IPS-18c (cell line): ENCODE results near the gene CHEK1.
"Not testable (repeated sequence)": the region's sequence is repeated elsewhere in the genome, so short reads cannot be mapped to it uniquely, and the experiment has no call there.

Experiments
- H3K4me3 ChIP-seq: 2 replicates; pipeline ENCODE4 v1.7.0; 2013; ENCODE audit warnings: low read depth, mild to moderate bottlenecking, low read length, moderate library complexity; ENCODE audit not compliant: insufficient read depth
- H3K9me3 ChIP-seq: one replicate; pipeline ENCODE4 v1.6.1; 2013; ENCODE audit warnings: mild to moderate bottlenecking, low read length, moderate library complexity; ENCODE audit not compliant: control insufficient read depth, insufficient read depth

CHEK1 gene

GRCh38 chr11:125679837-125680236, 54.9 kb downstream of the CHEK1 start:
- H3K4me3 ChIP-seq = no peak overlapping the region
- H3K9me3 ChIP-seq = no peaks in the 10 kb centered on the region

GRCh38 chr11:125680747-125681146, 55.8 kb downstream of the CHEK1 start, which contains the start of gene ACRV1:
TSS of gene ACRV1 (minus strand) at chr11:125680847. CDS start at chr11:125680780, 67 bp downstream.
- Histone ChIP-seq H3K4me3 (no peak within 1 kb of the TSS), H3K9me3 (no peaks in the 10 kb centered on the region)

GRCh38 chr11:125685228-125685627, 60.3 kb downstream of the CHEK1 start:
- no peak overlapping the region for H3K4me3 ChIP-seq
- H3K9me3 ChIP-seq = peaks cover 3% of the 10 kb centered on the region

GRCh38 chr11:125688066-125688465, 63.1 kb downstream of the CHEK1 start:
- peaks cover 3% of the 10 kb centered on the region for H3K9me3 ChIP-seq
- H3K4me3 ChIP-seq = no peak overlapping the region

GRCh38 chr11:125688632-125689031, 63.7 kb downstream of the CHEK1 start:
- Histone ChIP-seq H3K9me3 (peaks cover 3% of the 10 kb centered on the region), H3K4me3 (no peak overlapping the region)

GRCh38 chr11:125689274-125689859, 64.4 kb downstream of the CHEK1 start:
- Histone ChIP-seq H3K9me3 (peaks cover 3% of the 10 kb centered on the region), H3K4me3 (no peak overlapping the region)

GRCh38 chr11:125690006-125690405, 65.0 kb downstream of the CHEK1 start:
- Histone ChIP-seq H3K9me3 (peaks cover 3% of the 10 kb centered on the region), H3K4me3 (no peak overlapping the region)

GRCh38 chr11:125692887-125693286, 67.9 kb downstream of the CHEK1 start:
- peaks cover under 1% of the 10 kb centered on the region for H3K9me3 ChIP-seq
- H3K4me3 ChIP-seq = no peak overlapping the region

- Histone ChIP-seq H3K9me3 (no peaks in the 10 kb centered on the region), H3K4me3 (no peak overlapping the region)
Observed at GRCh38 chr11:125694951-125695350, 70.0 kb downstream of the CHEK1 start.

- no peak overlapping the region for H3K4me3 ChIP-seq
- no peaks in the 10 kb centered on the region for H3K9me3 ChIP-seq
Observed at GRCh38 chr11:125701018-125701610, 76.2 kb downstream of the CHEK1 start.

- Histone ChIP-seq H3K9me3 (no peaks in the 10 kb centered on the region), H3K4me3 (no peak overlapping the region)
Observed at GRCh38 chr11:125701858-125702621, 77.1 kb downstream of the CHEK1 start.

- H3K4me3 ChIP-seq, H3K9me3 ChIP-seq: not testable (repeated sequence)
Observed at GRCh38 chr11:125704686-125705085, 79.7 kb downstream of the CHEK1 start.

GRCh38 chr11:125720781-125721180, 95.8 kb downstream of the CHEK1 start:
- Histone ChIP-seq H3K4me3 (no peak overlapping the region), H3K9me3 (peaks cover 5% of the 10 kb centered on the region)

GRCh38 chr11:125724125-125724524, 99.2 kb downstream of the CHEK1 start:
- Histone ChIP-seq H3K4me3 (no peak overlapping the region), H3K9me3 (no peaks in the 10 kb centered on the region)
